IPS-15b (cell line): Measurements from ENCODE around the gene AUNIP.
"Not testable (repeated sequence)": the region's sequence is repeated elsewhere in the genome, so short reads cannot be mapped to it uniquely, and the experiment has no call there.

Source experiments
- H3K27me3 ChIP-seq: one replicate; pipeline ENCODE4 v1.6.1; 2013; ENCODE audit warnings: low read length; ENCODE audit not compliant: control insufficient read depth, insufficient read depth
- H3K36me3 ChIP-seq: one replicate; pipeline ENCODE4 v1.6.1; 2013; ENCODE audit warnings: low read length; ENCODE audit not compliant: control insufficient read depth, insufficient read depth
- H3K4me1 ChIP-seq: one replicate; pipeline ENCODE4 v1.6.1; 2013; ENCODE audit warnings: mild to moderate bottlenecking, low read length; ENCODE audit not compliant: control insufficient read depth, insufficient read depth
- H3K4me3 ChIP-seq: one replicate; pipeline ENCODE4 v1.5.1; 2013; ENCODE audit warnings: low read depth, low read length
- H3K9ac ChIP-seq: one replicate; pipeline ENCODE4 v1.6.1; 2013; ENCODE audit warnings: low read depth, mild to moderate bottlenecking, low read length
- H3K9me3 ChIP-seq: one replicate; pipeline ENCODE4 v1.6.1; 2013; ENCODE audit warnings: mild to moderate bottlenecking, low read length; ENCODE audit not compliant: control insufficient read depth, insufficient read depth

The AUNIP gene

GRCh38 chr1:25861316-25862286, 2.3 kb upstream of the AUNIP start:
- Histone ChIP-seq H3K27me3 (no peaks in the 10 kb centered on the region), H3K9me3 (no peaks in the 10 kb centered on the region), H3K36me3 (peaks cover 3% of the 10 kb centered on the region), H3K9ac (no peak overlapping the region), H3K4me1 (no peaks in the 10 kb centered on the region), H3K4me3 (no peak overlapping the region)

- Histone ChIP-seq H3K27me3 (no peaks in the 10 kb centered on the region), H3K9ac (peak overlapping the region; percentile 67), H3K4me1 (no peaks in the 10 kb centered on the region)
Observed at GRCh38 chr1:25858494-25858893, 763 bp downstream of the AUNIP start.

GRCh38 chr1:25856856-25857255, 2.4 kb downstream of the AUNIP start:
- Histone ChIP-seq H3K4me1 (no peaks in the 10 kb centered on the region), H3K27me3 (no peaks in the 10 kb centered on the region), H3K4me3 (no peak overlapping the region), H3K36me3 (no peaks in the 10 kb centered on the region), H3K9ac (no peak overlapping the region), H3K9me3 (no peaks in the 10 kb centered on the region)

More at GRCh38 chr1:25858494-25858893, 763 bp downstream of the AUNIP start:
- H3K9me3 ChIP-seq, result no peaks in the 10 kb centered on the region
- H3K36me3 ChIP-seq, result peaks cover 1% of the 10 kb centered on the region
- H3K4me3 ChIP-seq, result peak overlapping the region; percentile 71

GRCh38 chr1:25854554-25854953, 4.7 kb downstream of the AUNIP start:
- Histone ChIP-seq H3K9ac (no peak overlapping the region), H3K27me3 (no peaks in the 10 kb centered on the region), H3K4me1 (no peaks in the 10 kb centered on the region), H3K36me3 (no peaks in the 10 kb centered on the region), H3K4me3 (no peak overlapping the region), H3K9me3 (no peaks in the 10 kb centered on the region)

GRCh38 chr1:25848531-25848930, 10.7 kb downstream of the AUNIP start:
- no peaks in the 10 kb centered on the region for H3K9me3 ChIP-seq
- H3K4me3 ChIP-seq, result no peak overlapping the region
- H3K27me3 ChIP-seq, result no peaks in the 10 kb centered on the region
- H3K36me3 ChIP-seq, result no peaks in the 10 kb centered on the region
- no peaks in the 10 kb centered on the region for H3K4me1 ChIP-seq
- H3K9ac ChIP-seq, result no peak overlapping the region

- H3K9ac ChIP-seq, result no peak overlapping the region
- no peaks in the 10 kb centered on the region for H3K9me3 ChIP-seq
- no peak overlapping the region for H3K4me3 ChIP-seq
- no peaks in the 10 kb centered on the region for H3K4me1 ChIP-seq
- no peaks in the 10 kb centered on the region for H3K36me3 ChIP-seq
- H3K27me3 ChIP-seq, result no peaks in the 10 kb centered on the region
Observed at GRCh38 chr1:25847929-25848328, 11.3 kb downstream of the AUNIP start.

GRCh38 chr1:25845664-25846063, 13.6 kb downstream of the AUNIP start:
- Histone ChIP-seq H3K9ac (no peak overlapping the region), H3K9me3 (no peaks in the 10 kb centered on the region)

GRCh38 chr1:25844536-25845337, 14.5 kb downstream of the AUNIP start:
- no peaks in the 10 kb centered on the region for H3K9me3 ChIP-seq
- no peak overlapping the region for H3K4me3 ChIP-seq
- no peak overlapping the region for H3K9ac ChIP-seq
- no peaks in the 10 kb centered on the region for H3K27me3 ChIP-seq
- H3K36me3 ChIP-seq, result no peaks in the 10 kb centered on the region
- no peaks in the 10 kb centered on the region for H3K4me1 ChIP-seq

More at GRCh38 chr1:25845664-25846063, 13.6 kb downstream of the AUNIP start:
- Histone ChIP-seq H3K27me3 (no peaks in the 10 kb centered on the region), H3K36me3 (no peaks in the 10 kb centered on the region), H3K4me3 (no peak overlapping the region), H3K4me1 (no peaks in the 10 kb centered on the region)

GRCh38 chr1:25843483-25843882, 15.8 kb downstream of the AUNIP start:
- no peaks in the 10 kb centered on the region for H3K27me3 ChIP-seq
- no peak overlapping the region for H3K4me3 ChIP-seq
- no peaks in the 10 kb centered on the region for H3K9me3 ChIP-seq
- H3K4me1 ChIP-seq, result no peaks in the 10 kb centered on the region
- H3K9ac ChIP-seq, result no peak overlapping the region
- H3K36me3 ChIP-seq, result no peaks in the 10 kb centered on the region

GRCh38 chr1:25839808-25840207, 19.4 kb downstream of the AUNIP start:
- H3K4me3 ChIP-seq, H3K36me3 ChIP-seq, H3K9me3 ChIP-seq: not testable (repeated sequence)

GRCh38 chr1:25837262-25837875, 21.9 kb downstream of the AUNIP start:
- no peak overlapping the region for H3K4me3 ChIP-seq
- no peak overlapping the region for H3K9ac ChIP-seq
- H3K4me1 ChIP-seq, result no peaks in the 10 kb centered on the region
- no peaks in the 10 kb centered on the region for H3K9me3 ChIP-seq
- peaks cover 12% of the 10 kb centered on the region for H3K36me3 ChIP-seq
- H3K27me3 ChIP-seq, result no peaks in the 10 kb centered on the region

More at GRCh38 chr1:25839808-25840207, 19.4 kb downstream of the AUNIP start:
- H3K9ac ChIP-seq, H3K4me1 ChIP-seq, H3K27me3 ChIP-seq: not testable (repeated sequence)
